K562 (cell line): Measurements from ENCODE around the gene ARHGAP23. TPM values are rescaled to one million over a fixed set of nuclear protein-coding genes. Genes with fewer than 3 reads are reported as not detected.
A peak's percentile ranks its signal among the peaks of the same experiment; 100 is the strongest.

Experiments used
- ATF1 ChIP-seq, 2 experiments: fragments of 450-650 bp in 1 of 2; IDR thresholded peaks; 2 replicates each; pipeline ENCODE4 v1.6.1; 2016; ENCODE audit warnings: missing compliant biosample characterization in 1 of 2, missing genetic modification characterization in 1 of 2
- CXXC5 ChIP-seq: fragments of 250-450 bp; sonication (Bioruptor Pico); IDR thresholded peaks from 2 replicates; pipeline ENCODE4 v1.8.0; 2022; ENCODE audit warnings: inconsistent platforms, mild to moderate bottlenecking, moderate library complexity
- E4F1 ChIP-seq: fragments of 250-450 bp; sonication (Bioruptor Pico); IDR thresholded peaks from 2 replicates; pipeline ENCODE4 v1.5.0; 2021; ENCODE audit warnings: mild to moderate bottlenecking, borderline replicate concordance
- ELF2 ChIP-seq: fragments of 250-450 bp; sonication (Bioruptor Pico); IDR thresholded peaks from 2 replicates; pipeline ENCODE4 v1.5.0; 2021; ENCODE audit warnings: mild to moderate bottlenecking
- ETV1 ChIP-seq: fragments of 450-650 bp; conservative IDR thresholded peaks from 2 replicates; pipeline ENCODE4 v1.6.1; 2016; ENCODE audit warnings: missing genetic modification characterization, control low read depth, low read depth, missing compliant biosample characterization
- JUNB ChIP-seq: fragments of 450-650 bp; formaldehyde crosslinking; conservative IDR thresholded peaks from 2 replicates; pipeline ENCODE4 v1.4.0; 2020; ENCODE audit warnings: mild to moderate bottlenecking
- KAT7 ChIP-seq: sonication (generic); formaldehyde crosslinking; IDR thresholded peaks from 2 replicates; pipeline ENCODE4 v1.8.0; 2022; ENCODE audit warnings: missing genetic modification reagents, mild to moderate bottlenecking, borderline replicate concordance
- KLF1 ChIP-seq: fragments of 450-650 bp; IDR thresholded peaks from 2 replicates; pipeline ENCODE4 v1.6.1; 2016; ENCODE audit warnings: missing genetic modification characterization, missing compliant biosample characterization
- MTA3 ChIP-seq: fragments of 450-650 bp; formaldehyde crosslinking; IDR thresholded peaks from 2 replicates; pipeline ENCODE4 v1.6.1; 2017; ENCODE audit warnings: mild to moderate bottlenecking, borderline replicate concordance
- MYNN ChIP-seq, 2 experiments: sonication (generic); formaldehyde crosslinking in 1 of 2; IDR thresholded peaks; 2 replicates each; pipeline versions ENCODE4 v1.5.0 to v1.6.1; 2016 to 2020; ENCODE audit warnings: antibody characterized with exemption in 1 of 2, missing genetic modification reagents in 1 of 2
- NCOA2 ChIP-seq, 2 experiments: fragments of 450-650 bp; IDR thresholded peaks; 2 replicates each; pipeline ENCODE4 v1.6.1; 2018; ENCODE audit warnings: mild to moderate bottlenecking in 2 of 2, moderate library complexity in 1 of 2; ENCODE audit not compliant: partially characterized antibody in 2 of 2
- NFRKB ChIP-seq: fragments of 450-650 bp; IDR thresholded peaks from 2 replicates; pipeline ENCODE4 v1.6.1; 2016; ENCODE audit warnings: low read depth
- RFX5 ChIP-seq: IDR thresholded peaks from 2 replicates; pipeline ENCODE4 v1.6.1; 2011; ENCODE audit warnings: low read depth, mild to moderate bottlenecking, improper control_type of control experiment, low read length
- SMAD4 ChIP-seq: fragments of 250-450 bp; sonication (Bioruptor Pico); conservative IDR thresholded peaks from 2 replicates; pipeline ENCODE4 v1.8.0; 2021; ENCODE audit warnings: inconsistent platforms, mild to moderate bottlenecking, moderate library complexity
- SMARCE1 ChIP-seq: fragments of 450-650 bp; IDR thresholded peaks from 2 replicates; pipeline ENCODE4 v1.7.1; 2016; ENCODE audit warnings: mild to moderate bottlenecking
- TAF7 ChIP-seq: fragments of 450-650 bp; IDR thresholded peaks from 2 replicates; pipeline ENCODE4 v1.6.1; 2016; ENCODE audit warnings: missing genetic modification characterization, missing compliant biosample characterization
- ZFPM2 ChIP-seq: fragments of 250-450 bp; sonication (Bioruptor Pico); IDR thresholded peaks from 2 replicates; pipeline ENCODE4 v1.5.1; 2022; ENCODE audit warnings: mild to moderate bottlenecking
- ZNF239 ChIP-seq: fragments of 250-450 bp; sonication (Bioruptor Pico); IDR thresholded peaks from 2 replicates; pipeline ENCODE4 v1.4.0; 2020; ENCODE audit warnings: mild to moderate bottlenecking
- ZNF586 ChIP-seq: fragments of 450-650 bp; formaldehyde crosslinking; conservative IDR thresholded peaks from 2 replicates; pipeline ENCODE4 v1.4.0; 2020; ENCODE audit warnings: mild to moderate bottlenecking, moderate library complexity
- ZSCAN32 ChIP-seq: fragments of 450-650 bp; formaldehyde crosslinking; IDR thresholded peaks from 2 replicates; pipeline ENCODE4 v1.4.0; 2020; ENCODE audit warnings: mild to moderate bottlenecking, moderate library complexity
- polyA plus RNA-seq, 8 experiments: library from polyadenylated mRNA; depleted of rRNA in 4 of 8; stranded (reverse) in 5 of 8; unstranded in 3 of 8; fragments of >200 nt; fragmentation: Nextera tagmentation in 2 of 8; fragmentation: Illumina TruSeq in 1 of 8; extraction: Ambion mirVana in 2 of 8; extraction: Trizol in 1 of 8; gene quantifications; 2 replicates each; pipeline versions ENCODE4 v1.2.1 to v1.2.3, GENCODE V29; 2011 to 2014; ENCODE audit warnings: inconsistent platforms in 1 of 8, missing spikeins in 1 of 8
- total RNA-seq, 7 experiments: library from RNA; depleted of rRNA in 6 of 7; stranded (reverse); fragments of >200 nt in 6 of 7; fragmentation: Illumina TruSeq in 2 of 7; extraction: Trizol in 2 of 7; gene quantifications; 2 replicates each; pipeline versions ENCODE4 v1.2.1 to v1.2.3, GENCODE V29; 2011 to 2021; ENCODE audit warnings: low replicate concordance in 1 of 7

ARHGAP23 gene
- total and polyA plus RNA-seq, 9 of the 15 experiments (the other 6 are each of a cell fraction or from before 2014, with no cell fraction given): 0.01 to 2.7 (median 0.70) TPM

GRCh38 chr17:38415250-38416194 lies 12.7 kb upstream of the ARHGAP23 start (continued):
- peak; percentile 62 for TF ChIP-seq NFRKB
- TF ChIP-seq ZNF586 (CRISPR knock-in tag): no peak
- TF ChIP-seq CXXC5 (CRISPR knock-in tag): peak; percentile 64
- TF ChIP-seq JUNB (CRISPR knock-in tag): peak; percentile 33; the same call in 1 of the 2 replicates
- TF ChIP-seq KAT7: no peak
- peak; percentile 74; the same call in 1 of the 2 replicates for TF ChIP-seq ZSCAN32 (CRISPR knock-in tag)
- TF ChIP-seq NCOA2 (IDR thresholded peaks at IDR 0.05; ENCODE audit: partially characterized antibody in 2 of 2): no peak
- TF ChIP-seq ZNF239 (CRISPR knock-in tag): 0 out of 2 replicates have a peak, but pooled peaks have one; percentile 25
- no peak for TF ChIP-seq RFX5
- TF ChIP-seq KLF1: no peak
- 0 out of 2 replicates have a peak, but pooled peaks have one; percentile 67 for TF ChIP-seq ZFPM2 (CRISPR knock-in tag)
- no peak for TF ChIP-seq E4F1 (CRISPR knock-in tag)
- TF ChIP-seq ATF1 (CRISPR knock-in tag; IDR thresholded peaks at IDR 0.05): no peak
- 0 out of 2 replicates have a peak, but pooled peaks have one; percentile 12 for TF ChIP-seq ATF1 (tag; IDR thresholded peaks at IDR 0.05)
- no peak for TF ChIP-seq MTA3
- no peak for TF ChIP-seq ELF2
- peak; percentile 21; the same call in 1 of the 2 replicates for TF ChIP-seq SMARCE1
- TF ChIP-seq ETV1: peak; percentile 76
- no peak for TF ChIP-seq TAF7 (tag)
- TF ChIP-seq SMAD4 (CRISPR knock-in tag): peak; percentile 90
- no peak for TF ChIP-seq MYNN (IDR thresholded peaks at IDR 0.05)
- no peak for TF ChIP-seq MYNN (CRISPR knock-in tag; IDR thresholded peaks at IDR 0.05)
